ENCODE results near the gene MBOAT2.

DNA sequence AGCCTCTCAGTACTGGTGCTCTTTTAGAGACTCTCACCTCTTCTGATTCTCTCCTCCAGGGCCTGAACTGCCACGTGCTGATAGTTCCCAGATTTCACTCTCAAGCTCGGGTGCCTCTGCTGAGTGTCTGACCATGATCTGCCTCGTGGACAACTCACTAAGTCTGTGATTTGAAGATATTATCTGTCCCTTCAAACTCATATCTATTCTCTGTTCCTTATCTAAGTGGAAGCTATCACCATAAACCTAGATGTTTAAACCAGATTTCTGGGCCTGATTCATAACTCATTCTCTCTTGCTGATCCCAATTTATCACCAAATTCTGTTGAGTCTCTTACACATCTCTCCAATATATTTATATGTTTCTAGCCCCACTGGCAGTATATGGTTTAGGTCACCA lies 136.1 kb downstream of the MBOAT2 start:
- TF ChIP-seq POLR2A (IDR thresholded peaks at IDR 0.05; ENCODE audit: low read length) (no peak), GATA1 (IDR thresholded peaks at IDR 0.05; ENCODE audit: low read depth, low read length) (no peak)

All from erythroblast (primary cell).